ENCODE measurements around the gene MCF2L2. TPM values are rescaled to one million over a fixed set of nuclear protein-coding genes. Genes with fewer than 3 reads are reported as not detected.

MCF2L2 gene
- polyA plus RNA-seq, 1 donor from 2014 or later = 9.3 TPM

- H3F3A ChIP-seq (ENCODE audit: insufficient read depth, low read length, poor library complexity, severe bottlenecking) = no peaks in the 10 kb centered on the region
- TF ChIP-seq, protein P1, sequence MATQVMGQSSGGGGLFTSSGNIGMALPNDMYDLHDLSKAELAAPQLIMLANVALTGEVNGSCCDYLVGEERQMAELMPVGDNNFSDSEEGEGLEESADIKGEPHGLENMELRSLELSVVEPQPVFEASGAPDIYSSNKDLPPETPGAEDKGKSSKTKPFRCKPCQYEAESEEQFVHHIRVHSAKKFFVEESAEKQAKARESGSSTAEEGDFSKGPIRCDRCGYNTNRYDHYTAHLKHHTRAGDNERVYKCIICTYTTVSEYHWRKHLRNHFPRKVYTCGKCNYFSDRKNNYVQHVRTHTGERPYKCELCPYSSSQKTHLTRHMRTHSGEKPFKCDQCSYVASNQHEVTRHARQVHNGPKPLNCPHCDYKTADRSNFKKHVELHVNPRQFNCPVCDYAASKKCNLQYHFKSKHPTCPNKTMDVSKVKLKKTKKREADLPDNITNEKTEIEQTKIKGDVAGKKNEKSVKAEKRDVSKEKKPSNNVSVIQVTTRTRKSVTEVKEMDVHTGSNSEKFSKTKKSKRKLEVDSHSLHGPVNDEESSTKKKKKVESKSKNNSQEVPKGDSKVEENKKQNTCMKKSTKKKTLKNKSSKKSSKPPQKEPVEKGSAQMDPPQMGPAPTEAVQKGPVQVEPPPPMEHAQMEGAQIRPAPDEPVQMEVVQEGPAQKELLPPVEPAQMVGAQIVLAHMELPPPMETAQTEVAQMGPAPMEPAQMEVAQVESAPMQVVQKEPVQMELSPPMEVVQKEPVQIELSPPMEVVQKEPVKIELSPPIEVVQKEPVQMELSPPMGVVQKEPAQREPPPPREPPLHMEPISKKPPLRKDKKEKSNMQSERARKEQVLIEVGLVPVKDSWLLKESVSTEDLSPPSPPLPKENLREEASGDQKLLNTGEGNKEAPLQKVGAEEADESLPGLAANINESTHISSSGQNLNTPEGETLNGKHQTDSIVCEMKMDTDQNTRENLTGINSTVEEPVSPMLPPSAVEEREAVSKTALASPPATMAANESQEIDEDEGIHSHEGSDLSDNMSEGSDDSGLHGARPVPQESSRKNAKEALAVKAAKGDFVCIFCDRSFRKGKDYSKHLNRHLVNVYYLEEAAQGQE (IDR thresholded peaks at IDR 0.05; ENCODE audit: borderline replicate concordance) = no peak
- H2AFZ ChIP-seq (ENCODE audit: low read depth, low read length) = no peak overlapping the region
- H4K20me1 ChIP-seq (ENCODE audit: insufficient read depth) = no peaks in the 10 kb centered on the region
- H3K4me3 ChIP-seq (ENCODE audit: low read length) = no peak overlapping the region
- H3K27me3 ChIP-seq (ENCODE audit: insufficient read depth, low read depth, low read length) = no peaks in the 10 kb centered on the region
- no peaks in the 10 kb centered on the region for H3K36me3 ChIP-seq (ENCODE audit: insufficient read depth, low read length)
- no peaks in the 10 kb centered on the region for H3K9me3 ChIP-seq (ENCODE audit: low read length)
- H3K9ac ChIP-seq (ENCODE audit: low read length) = no peak overlapping the region
- H3K27ac ChIP-seq (ENCODE audit: low read length) = no peak overlapping the region
- H3K79me2 ChIP-seq (replicated peaks; ENCODE audit: insufficient read depth, low read length) = no peaks in the 10 kb centered on the region
- no peaks in the 10 kb centered on the region for H3K9me2 ChIP-seq (ENCODE audit: insufficient read depth, low read length)
- no peak overlapping the region for H3K4me2 ChIP-seq (ENCODE audit: low read length)
Observed at GRCh38 chr3:183393625-183394024, 34.8 kb downstream of the MCF2L2 start.

GRCh38 chr3:183392186-183393034 lies 36.0 kb downstream of the MCF2L2 start:
- H3K9ac ChIP-seq (ENCODE audit: low read length) = no peak overlapping the region
- no peak for TF ChIP-seq POLR2AphosphoS5 (IDR thresholded peaks at IDR 0.05)
- no peak for TF ChIP-seq MXI1 (conservative IDR thresholded peaks at IDR 0.05; ENCODE audit: poor library complexity, severe bottlenecking)
- no peak for TF ChIP-seq TAF1 (IDR thresholded peaks at IDR 0.05; ENCODE audit: low read depth)
- no peaks in the 10 kb centered on the region for H3F3A ChIP-seq (ENCODE audit: insufficient read depth, low read length, poor library complexity, severe bottlenecking)
- no peaks in the 10 kb centered on the region for H4K20me1 ChIP-seq (ENCODE audit: insufficient read depth)
- H3K36me3 ChIP-seq (ENCODE audit: insufficient read depth, low read length) = no peaks in the 10 kb centered on the region
- no peak overlapping the region for H2AFZ ChIP-seq (ENCODE audit: low read depth, low read length)
- H3K79me2 ChIP-seq (replicated peaks; ENCODE audit: insufficient read depth, low read length) = no peaks in the 10 kb centered on the region
- no peak overlapping the region for H3K4me2 ChIP-seq (ENCODE audit: low read length)
- no peak overlapping the region for H3K27ac ChIP-seq (ENCODE audit: low read length)
- H3K27me3 ChIP-seq (ENCODE audit: insufficient read depth, low read depth, low read length) = no peaks in the 10 kb centered on the region
- no peak overlapping the region for H3K4me3 ChIP-seq (ENCODE audit: low read length)
- no peaks in the 10 kb centered on the region for H3K9me2 ChIP-seq (ENCODE audit: insufficient read depth, low read length)
- H3K9me3 ChIP-seq (ENCODE audit: low read length) = no peaks in the 10 kb centered on the region

DNA sequence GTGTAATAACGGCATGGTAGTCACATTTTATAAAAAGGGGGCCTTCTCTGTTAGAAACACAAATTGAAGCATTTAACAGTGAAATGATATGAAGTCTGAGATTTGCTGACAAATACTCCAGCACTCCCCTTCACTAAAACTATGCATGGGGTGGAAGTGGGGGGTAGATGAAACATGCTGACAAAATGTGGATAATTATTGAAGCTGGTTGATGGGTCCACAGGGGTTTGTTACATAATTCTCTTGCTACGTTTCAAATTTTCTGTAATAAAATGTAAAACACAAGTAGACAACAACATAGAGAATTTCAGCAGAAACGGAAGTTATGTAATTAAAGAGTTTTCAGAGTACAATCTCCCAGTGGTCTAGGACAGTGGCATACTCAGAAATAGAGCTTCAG lies 37.0 kb downstream of the MCF2L2 start:
- Histone ChIP-seq H3K79me2 (replicated peaks; ENCODE audit: insufficient read depth, low read length) (no peaks in the 10 kb centered on the region), H3K9me2 (ENCODE audit: insufficient read depth, low read length) (no peaks in the 10 kb centered on the region), H4K20me1 (ENCODE audit: insufficient read depth) (no peaks in the 10 kb centered on the region), H3K36me3 (ENCODE audit: insufficient read depth, low read length) (no peaks in the 10 kb centered on the region), H3K27ac (ENCODE audit: low read length) (no peak overlapping the region), H3K9me3 (ENCODE audit: low read length) (no peaks in the 10 kb centered on the region), H3K4me3 (ENCODE audit: low read length) (no peak overlapping the region), H2AFZ (ENCODE audit: low read depth, low read length) (no peak overlapping the region), H3K4me2 (ENCODE audit: low read length) (no peak overlapping the region), H3F3A (ENCODE audit: insufficient read depth, low read length, poor library complexity, severe bottlenecking) (no peaks in the 10 kb centered on the region), H3K27me3 (ENCODE audit: insufficient read depth, low read depth, low read length) (no peaks in the 10 kb centered on the region), H3K9ac (ENCODE audit: low read length) (no peak overlapping the region)
- no peak for TF ChIP-seq SMC3 (conservative IDR thresholded peaks at IDR 0.05; ENCODE audit: poor library complexity)
- TF ChIP-seq MXI1 (conservative IDR thresholded peaks at IDR 0.05; ENCODE audit: poor library complexity, severe bottlenecking) = no peak
- TF ChIP-seq, protein P1 (IDR thresholded peaks at IDR 0.05; ENCODE audit: borderline replicate concordance) = no peak
- no peak for TF ChIP-seq RAD21 (conservative IDR thresholded peaks at IDR 0.05)
- TF ChIP-seq EP300 (conservative IDR thresholded peaks at IDR 0.05; ENCODE audit: poor library complexity, severe bottlenecking) = no peak
- TF ChIP-seq POLR2AphosphoS5 (IDR thresholded peaks at IDR 0.05) = no peak
- TF ChIP-seq EZH2 (IDR thresholded peaks at IDR 0.05; ENCODE audit: borderline replicate concordance, insufficient read depth, low read length, poor library complexity, severe bottlenecking) = no peak
- TF ChIP-seq, protein P2, sequence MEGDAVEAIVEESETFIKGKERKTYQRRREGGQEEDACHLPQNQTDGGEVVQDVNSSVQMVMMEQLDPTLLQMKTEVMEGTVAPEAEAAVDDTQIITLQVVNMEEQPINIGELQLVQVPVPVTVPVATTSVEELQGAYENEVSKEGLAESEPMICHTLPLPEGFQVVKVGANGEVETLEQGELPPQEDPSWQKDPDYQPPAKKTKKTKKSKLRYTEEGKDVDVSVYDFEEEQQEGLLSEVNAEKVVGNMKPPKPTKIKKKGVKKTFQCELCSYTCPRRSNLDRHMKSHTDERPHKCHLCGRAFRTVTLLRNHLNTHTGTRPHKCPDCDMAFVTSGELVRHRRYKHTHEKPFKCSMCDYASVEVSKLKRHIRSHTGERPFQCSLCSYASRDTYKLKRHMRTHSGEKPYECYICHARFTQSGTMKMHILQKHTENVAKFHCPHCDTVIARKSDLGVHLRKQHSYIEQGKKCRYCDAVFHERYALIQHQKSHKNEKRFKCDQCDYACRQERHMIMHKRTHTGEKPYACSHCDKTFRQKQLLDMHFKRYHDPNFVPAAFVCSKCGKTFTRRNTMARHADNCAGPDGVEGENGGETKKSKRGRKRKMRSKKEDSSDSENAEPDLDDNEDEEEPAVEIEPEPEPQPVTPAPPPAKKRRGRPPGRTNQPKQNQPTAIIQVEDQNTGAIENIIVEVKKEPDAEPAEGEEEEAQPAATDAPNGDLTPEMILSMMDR (IDR thresholded peaks at IDR 0.05; ENCODE audit: poor library complexity, severe bottlenecking) = no peak
